DOHH2 (cell line): ENCODE data around the gene SNCB.

Experiments
- EZH2phosphoT487 ChIP-seq: fragments of 200-600 bp; sonication (generic); IDR thresholded peaks from 2 replicates; pipeline ENCODE4 v1.6.1; 2017; ENCODE audit warnings: borderline replicate concordance, mild to moderate bottlenecking, antibody characterized with exemption, low read length, moderate library complexity, mixed read lengths
- TF ChIP-seq, protein P1 (sequence below): fragments of 200-600 bp; sonication (generic); IDR thresholded peaks from one replicate; pipeline ENCODE4 v1.5.1; 2014; ENCODE audit warnings: antibody characterized with exemption, mild to moderate bottlenecking, low read depth, low read length; ENCODE audit not compliant: poor library complexity, severe bottlenecking

DNA sequence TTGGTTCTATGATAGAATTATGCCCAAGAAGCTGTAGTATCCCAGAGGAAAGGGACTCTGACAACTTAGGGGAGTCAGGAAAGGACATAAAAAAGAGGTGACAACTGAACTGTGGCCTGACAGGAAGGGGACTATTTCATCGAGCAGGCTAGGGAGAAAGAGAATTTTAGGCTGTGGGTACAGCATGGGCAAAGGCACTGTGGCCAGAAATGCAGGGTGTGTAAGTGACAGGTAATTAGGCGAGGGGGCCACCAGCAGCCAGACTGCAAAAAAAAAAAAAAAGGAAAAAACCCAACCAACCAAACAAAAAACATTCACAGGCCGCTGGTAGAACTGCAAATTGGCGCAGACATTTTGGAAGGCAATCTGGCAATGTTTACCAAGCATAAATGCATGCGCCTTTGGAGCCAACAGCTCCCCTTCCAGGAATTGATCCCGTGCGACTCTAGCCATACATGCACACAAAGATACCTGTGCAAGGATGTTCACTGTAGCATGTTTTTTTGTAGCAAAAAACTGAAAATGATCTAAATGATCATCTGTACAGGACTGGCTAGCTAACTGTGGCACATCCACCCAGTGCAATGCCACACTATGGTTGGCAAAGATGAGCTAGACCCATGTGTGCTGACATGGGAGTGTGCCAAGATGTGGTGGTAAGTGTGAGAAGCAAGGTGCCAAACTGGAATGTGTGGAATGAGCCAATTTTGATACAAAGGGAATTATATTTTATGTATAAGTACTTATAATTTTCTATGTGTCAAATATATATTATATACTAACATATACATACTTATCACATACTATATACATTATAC is 1.3 kb upstream of the SNCB start:
- TF ChIP-seq, protein P1, sequence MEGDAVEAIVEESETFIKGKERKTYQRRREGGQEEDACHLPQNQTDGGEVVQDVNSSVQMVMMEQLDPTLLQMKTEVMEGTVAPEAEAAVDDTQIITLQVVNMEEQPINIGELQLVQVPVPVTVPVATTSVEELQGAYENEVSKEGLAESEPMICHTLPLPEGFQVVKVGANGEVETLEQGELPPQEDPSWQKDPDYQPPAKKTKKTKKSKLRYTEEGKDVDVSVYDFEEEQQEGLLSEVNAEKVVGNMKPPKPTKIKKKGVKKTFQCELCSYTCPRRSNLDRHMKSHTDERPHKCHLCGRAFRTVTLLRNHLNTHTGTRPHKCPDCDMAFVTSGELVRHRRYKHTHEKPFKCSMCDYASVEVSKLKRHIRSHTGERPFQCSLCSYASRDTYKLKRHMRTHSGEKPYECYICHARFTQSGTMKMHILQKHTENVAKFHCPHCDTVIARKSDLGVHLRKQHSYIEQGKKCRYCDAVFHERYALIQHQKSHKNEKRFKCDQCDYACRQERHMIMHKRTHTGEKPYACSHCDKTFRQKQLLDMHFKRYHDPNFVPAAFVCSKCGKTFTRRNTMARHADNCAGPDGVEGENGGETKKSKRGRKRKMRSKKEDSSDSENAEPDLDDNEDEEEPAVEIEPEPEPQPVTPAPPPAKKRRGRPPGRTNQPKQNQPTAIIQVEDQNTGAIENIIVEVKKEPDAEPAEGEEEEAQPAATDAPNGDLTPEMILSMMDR, result no peak
- no peak for TF ChIP-seq EZH2phosphoT487
